HG02885 (cell line): ENCODE data around the gene B3GNT5.

ENCODE experiments used
- ATAC-seq: cut with Tn5 transposase; IDR thresholded peaks from one replicate; pipeline ENCODE4 v1.9.1; 2021; ENCODE audit warnings: mild to moderate bottlenecking; ENCODE audit not compliant: unreplicated experiment, poor library complexity

B3GNT5 gene

DNA sequence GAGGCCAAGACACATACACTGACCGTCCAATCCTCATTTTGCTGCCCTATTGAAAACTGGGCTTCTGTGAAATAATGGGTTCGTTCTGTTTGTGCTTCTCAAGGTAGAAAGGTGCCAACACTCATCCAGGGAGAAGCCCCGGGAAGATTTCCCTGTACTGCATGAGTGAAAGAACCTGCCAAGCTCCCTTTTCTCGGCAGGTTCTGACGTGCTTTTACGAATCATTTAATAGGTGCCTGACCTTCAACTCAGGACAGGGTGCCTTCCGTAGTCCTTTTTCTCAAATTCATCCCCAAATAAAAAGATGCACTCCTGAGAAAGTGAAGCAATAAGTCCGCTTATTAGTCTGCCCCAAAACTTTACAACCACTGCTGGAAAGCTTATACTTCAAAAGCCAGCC lies 64.2 kb downstream of the B3GNT5 start:
- ATAC-seq = no peak

DNA sequence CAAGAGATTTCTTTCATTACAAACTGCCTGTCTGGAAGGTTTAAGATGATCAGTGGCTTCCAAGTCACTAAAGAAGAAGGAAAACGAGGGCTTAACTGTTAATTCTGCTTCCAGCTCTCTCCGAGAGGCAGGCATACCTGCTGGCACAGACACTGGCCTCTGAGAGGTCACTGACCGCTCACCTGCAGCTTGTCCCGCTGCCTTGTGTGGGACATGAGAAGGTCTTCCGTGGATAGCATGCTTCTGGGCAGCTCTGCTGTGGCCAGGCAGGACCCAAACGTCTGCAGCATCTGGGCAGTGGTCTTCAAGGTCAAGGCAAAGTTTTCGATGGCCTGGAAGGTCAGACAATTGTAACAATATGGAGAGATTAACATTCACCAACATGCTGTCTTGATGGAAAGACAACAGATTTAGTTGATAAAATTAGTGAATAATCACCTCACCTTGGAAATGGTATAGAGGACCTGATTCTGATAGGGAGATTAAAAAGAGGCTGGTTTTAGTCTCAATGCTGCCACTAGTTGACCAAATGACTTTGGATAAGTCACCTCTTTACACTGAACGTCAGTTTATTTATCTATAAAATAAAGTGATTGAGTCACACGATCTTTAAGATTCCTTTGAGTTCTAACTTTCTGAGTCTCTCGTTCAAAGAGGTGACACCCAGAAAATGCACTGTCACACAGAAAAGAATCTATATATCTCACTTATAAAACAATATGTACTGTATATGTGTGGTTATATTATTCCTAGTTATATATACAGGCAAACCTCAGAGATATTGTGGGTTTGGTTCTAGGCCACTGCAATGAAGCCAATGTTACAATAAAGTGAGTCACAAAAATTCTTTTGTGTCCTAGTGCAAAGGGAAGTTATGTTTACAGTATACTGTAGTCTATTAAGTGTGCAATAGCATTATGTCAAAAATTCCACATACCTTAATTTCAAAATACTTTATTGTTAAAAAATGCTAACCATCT lies 65.1 kb downstream of the B3GNT5 start:
- no peak for ATAC-seq

DNA sequence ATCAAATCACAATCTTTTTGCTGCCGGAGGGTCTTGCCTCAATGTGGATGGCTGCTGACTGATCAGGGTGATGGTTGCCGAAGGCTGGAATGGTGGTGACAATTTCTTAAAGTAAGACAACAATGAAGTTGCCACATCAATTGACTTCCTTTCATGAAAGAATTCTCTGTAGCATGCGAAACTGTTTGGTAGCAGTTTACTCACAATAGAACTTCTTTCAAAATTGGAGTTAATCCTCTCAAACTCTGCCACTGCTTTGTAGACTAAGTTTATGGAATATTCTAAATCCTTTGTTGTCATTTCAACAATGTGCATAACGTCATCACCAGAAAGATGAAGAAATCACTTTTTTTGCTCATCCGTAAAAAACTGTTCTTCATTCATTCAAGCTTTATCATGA lies 65.8 kb downstream of the B3GNT5 start:
- ATAC-seq = no peak

DNA sequence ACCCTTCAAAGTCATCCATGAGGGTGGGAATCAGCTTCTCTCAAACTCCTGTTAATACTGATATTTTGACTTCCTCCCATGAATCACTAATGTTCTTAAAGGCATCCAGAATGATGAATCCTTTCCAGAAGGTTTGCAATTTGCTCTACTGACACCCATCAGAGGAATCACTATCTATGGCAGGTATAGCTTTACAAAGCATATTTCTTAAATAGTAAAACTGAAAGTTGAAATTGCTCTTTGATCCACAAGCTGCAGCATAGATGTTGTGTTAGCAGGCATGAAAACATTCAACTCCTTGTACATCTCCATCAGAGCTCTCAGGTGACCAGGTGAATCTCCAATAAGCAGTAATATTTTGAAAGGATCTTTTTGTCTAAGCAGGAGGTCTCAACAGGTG lies 66.3 kb downstream of the B3GNT5 start:
- ATAC-seq = no peak
